ENCODE measurements around the gene RASSF4. TPM values are rescaled to one million over a fixed set of nuclear protein-coding genes. Genes with fewer than 3 reads are reported as not detected.
A peak's percentile ranks its signal among the peaks of the same experiment; 100 is the strongest.

Gene RASSF4
- total and polyA plus RNA-seq, 11 donors, result 48.3 to 125 (median 78.9) TPM

DNA sequence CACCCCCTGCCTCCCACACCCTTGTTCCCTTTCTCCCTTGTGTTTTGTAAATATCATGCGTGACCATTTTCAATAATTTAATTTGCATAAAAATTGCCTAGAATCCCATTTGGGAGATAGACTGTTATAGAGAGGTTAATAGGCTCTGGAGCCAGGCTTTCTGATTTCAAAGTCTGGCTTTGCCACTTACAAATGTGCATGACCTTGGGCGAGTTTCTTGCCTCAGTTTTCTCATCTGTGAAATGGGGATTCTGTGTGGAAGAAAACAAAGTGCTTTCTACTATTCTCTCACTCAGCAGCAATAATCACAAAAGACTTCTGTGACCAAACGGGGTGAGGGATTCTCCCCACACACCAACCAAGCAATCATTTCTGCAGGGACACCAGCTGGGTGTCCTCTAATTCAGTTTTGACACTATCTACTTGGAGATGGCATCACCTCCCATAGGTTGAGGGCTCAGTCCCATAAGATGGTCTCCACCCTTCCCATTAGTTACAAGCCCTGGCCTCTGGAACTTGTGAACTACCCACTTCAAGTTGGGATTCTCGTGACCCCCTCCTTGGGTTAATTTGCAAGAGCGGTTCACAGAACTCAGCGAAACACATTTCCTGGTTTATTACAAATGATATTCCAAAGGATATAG is 37.6 kb downstream of the RASSF4 start:
- Histone ChIP-seq H3K27me3 (no peaks in the 10 kb centered on the region), H3K36me3 (peaks cover 0 to 29% (median 18%) of the 10 kb centered on the region in 9 donors), H3K4me3 (peak overlapping the region in 1 of 12 donors; percentile 1), H3K27ac (peak overlapping the region; percentile 80 to 98 (median 95)), H3K4me1 (peaks cover 15 to 88% (median 77%) of the 10 kb centered on the region in 12 donors), H3K9me3 (no peaks in the 10 kb centered on the region)
- no peak for DNase-seq
- WGBS, 4 donors, result 80 to 91% (median 86%) methylated on average over 6 of the region's 6 CpGs
- no peak for ATAC-seq
- no peak for TF ChIP-seq POLR2A (IDR thresholded peaks at IDR 0.05)
- TF ChIP-seq, protein P1, sequence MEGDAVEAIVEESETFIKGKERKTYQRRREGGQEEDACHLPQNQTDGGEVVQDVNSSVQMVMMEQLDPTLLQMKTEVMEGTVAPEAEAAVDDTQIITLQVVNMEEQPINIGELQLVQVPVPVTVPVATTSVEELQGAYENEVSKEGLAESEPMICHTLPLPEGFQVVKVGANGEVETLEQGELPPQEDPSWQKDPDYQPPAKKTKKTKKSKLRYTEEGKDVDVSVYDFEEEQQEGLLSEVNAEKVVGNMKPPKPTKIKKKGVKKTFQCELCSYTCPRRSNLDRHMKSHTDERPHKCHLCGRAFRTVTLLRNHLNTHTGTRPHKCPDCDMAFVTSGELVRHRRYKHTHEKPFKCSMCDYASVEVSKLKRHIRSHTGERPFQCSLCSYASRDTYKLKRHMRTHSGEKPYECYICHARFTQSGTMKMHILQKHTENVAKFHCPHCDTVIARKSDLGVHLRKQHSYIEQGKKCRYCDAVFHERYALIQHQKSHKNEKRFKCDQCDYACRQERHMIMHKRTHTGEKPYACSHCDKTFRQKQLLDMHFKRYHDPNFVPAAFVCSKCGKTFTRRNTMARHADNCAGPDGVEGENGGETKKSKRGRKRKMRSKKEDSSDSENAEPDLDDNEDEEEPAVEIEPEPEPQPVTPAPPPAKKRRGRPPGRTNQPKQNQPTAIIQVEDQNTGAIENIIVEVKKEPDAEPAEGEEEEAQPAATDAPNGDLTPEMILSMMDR (IDR thresholded peaks at IDR 0.05), result no peak
- intact Hi-C loops (cut with DNase I), result loop anchor here in 1 of 10 donors (10.0 kb wide), 2 partner anchors 1028 to 1322 kb away; no protein-coding TSS in a partner anchor

DNA sequence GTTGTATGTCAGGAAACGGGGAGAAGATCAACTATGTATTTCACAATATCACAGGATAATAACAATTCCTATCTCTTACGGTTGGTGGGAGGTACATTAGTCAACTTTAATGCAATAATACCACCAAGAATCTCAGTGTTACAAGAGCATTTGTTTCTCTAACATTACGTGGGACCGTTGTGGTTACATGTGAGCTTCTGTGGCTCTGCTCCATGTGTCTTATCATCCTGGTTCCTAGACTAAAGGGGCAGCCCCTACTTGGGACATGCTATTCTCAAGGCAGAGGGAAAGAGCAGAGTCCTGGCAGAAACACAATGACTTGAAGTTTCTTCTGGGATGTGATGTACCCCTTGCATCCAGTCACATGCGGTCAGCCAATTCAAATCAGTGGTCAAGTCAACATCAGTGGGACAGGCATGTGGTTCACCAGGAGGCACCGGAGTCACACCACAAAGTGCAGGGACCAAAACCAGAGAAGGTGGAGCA is 38.6 kb downstream of the RASSF4 start:
- no peak overlapping the region for H3K4me3 ChIP-seq
- intact Hi-C loops (cut with DNase I), result loop anchor here in 1 of 10 donors (10.0 kb wide), 2 partner anchors 1027 to 1323 kb away; no protein-coding TSS in a partner anchor
- no peaks in the 10 kb centered on the region for H3K27me3 ChIP-seq
- H3K9me3 ChIP-seq, result no peaks in the 10 kb centered on the region
- DNase-seq (no peak), ATAC-seq (no peak)
- peaks cover 0 to 21% (median 12%) of the 10 kb centered on the region in 9 donors for H3K36me3 ChIP-seq
- TF ChIP-seq, protein P1 (IDR thresholded peaks at IDR 0.05), result no peak
- TF ChIP-seq POLR2A (IDR thresholded peaks at IDR 0.05), result no peak
- H3K27ac ChIP-seq, result peak overlapping the region in 11 of 12 donors; percentile 85 to 98 (median 96)
- peaks cover 15 to 90% (median 80%) of the 10 kb centered on the region in 12 donors for H3K4me1 ChIP-seq
- WGBS, 4 donors, result 59 to 74% (median 65%) methylated on average over 5 to 6 of the region's 6 CpGs

DNA sequence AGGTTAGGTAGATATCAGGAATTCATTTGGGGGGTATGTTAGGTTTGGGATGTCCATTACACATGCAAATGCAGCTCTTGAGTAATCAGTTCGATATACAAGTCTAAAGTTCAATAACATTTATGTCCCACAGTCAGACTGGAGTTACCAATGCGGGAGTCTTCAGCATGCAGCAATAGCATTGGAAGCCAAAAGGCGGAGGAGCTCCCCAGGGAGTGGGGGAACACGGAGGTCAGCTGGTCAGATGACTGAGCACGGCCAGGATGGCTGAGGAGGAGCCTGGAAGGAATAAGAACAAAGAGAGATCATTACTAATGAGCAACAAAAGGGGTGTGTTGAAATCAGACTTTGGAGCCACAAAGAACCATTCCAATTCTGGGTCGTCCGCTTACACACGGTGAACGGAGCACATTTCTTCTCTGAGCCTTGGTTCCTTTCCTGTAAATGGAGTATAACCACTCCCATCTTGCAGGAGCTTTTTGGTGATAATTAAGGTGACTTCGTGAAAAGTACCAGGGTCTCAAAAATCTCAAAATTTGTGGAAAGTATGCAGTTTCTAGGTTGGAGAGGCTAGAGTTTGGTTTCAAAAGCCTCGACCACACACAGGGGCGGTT is 40.6 kb downstream of the RASSF4 start:
- H3K27ac ChIP-seq, result peak overlapping the region; percentile 93 to 99 (median 96)
- intact Hi-C loops (cut with DNase I), result loop anchor here in 6 of 10 donors (2.0 to 10.0 kb wide), 9 partner anchors 19 to 1025 kb away; partner anchors contain the start of genes DEPP1 (in 1 of the 6), RASSF4 (in 1 of the 6) and ZFAND4 (in 1 of the 6)
- 23 to 35% (median 28%) methylated on average over 12 of the region's 12 CpGs for WGBS, 4 donors
- peaks cover 10 to 75% (median 62%) of the 10 kb centered on the region in 12 donors for H3K4me1 ChIP-seq
- DNase-seq (peak; percentile 86 to 93 (median 89)), ATAC-seq (peak; percentile 27 to 57 (median 44))
- peaks cover 0 to 4% (median 0%) of the 10 kb centered on the region in 12 donors for H3K9me3 ChIP-seq
- TF ChIP-seq POLR2A (IDR thresholded peaks at IDR 0.05), result peak in 1 of 2 donors; percentile 36
- TF ChIP-seq, protein P1 (IDR thresholded peaks at IDR 0.05), result no peak
- no peaks in the 10 kb centered on the region for H3K27me3 ChIP-seq
- peaks cover 0 to 23% (median 20%) of the 10 kb centered on the region in 9 donors for H3K36me3 ChIP-seq
- peak overlapping the region; percentile 45 to 79 (median 66) for H3K4me3 ChIP-seq

Measured in heart left ventricle (tissue), 16 donors.